HG02623 (cell line): ENCODE measurements around the gene VPS13D.

ENCODE experiments used
- ATAC-seq: cut with Tn5 transposase; IDR thresholded peaks from one replicate; pipeline ENCODE4 v1.9.1; 2021; ENCODE audit warnings: moderate library complexity; ENCODE audit not compliant: unreplicated experiment

The VPS13D gene

GRCh38 chr1:12333036-12333785 is 103.4 kb downstream of the VPS13D start:
- ATAC-seq: no peak

DNA sequence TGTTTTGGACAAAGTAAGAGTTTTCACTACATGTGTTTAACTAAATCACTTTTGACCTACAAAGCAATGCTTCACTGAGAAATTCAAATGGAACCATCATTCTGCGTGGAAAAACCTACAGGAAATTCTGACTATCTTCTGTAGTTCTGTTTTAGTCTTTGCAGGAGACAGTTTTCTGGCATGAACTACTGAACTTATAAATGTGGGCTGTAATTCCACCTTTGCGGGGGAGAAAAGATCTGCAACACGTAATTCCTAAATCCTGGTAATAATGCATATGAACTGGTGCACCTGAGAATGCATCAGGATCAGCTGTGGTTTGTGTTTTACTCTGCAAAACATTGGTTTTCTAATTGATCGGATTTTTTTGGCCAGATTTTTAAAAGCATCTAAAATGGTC is 106.0 kb downstream of the VPS13D start:
- no peak for ATAC-seq

DNA sequence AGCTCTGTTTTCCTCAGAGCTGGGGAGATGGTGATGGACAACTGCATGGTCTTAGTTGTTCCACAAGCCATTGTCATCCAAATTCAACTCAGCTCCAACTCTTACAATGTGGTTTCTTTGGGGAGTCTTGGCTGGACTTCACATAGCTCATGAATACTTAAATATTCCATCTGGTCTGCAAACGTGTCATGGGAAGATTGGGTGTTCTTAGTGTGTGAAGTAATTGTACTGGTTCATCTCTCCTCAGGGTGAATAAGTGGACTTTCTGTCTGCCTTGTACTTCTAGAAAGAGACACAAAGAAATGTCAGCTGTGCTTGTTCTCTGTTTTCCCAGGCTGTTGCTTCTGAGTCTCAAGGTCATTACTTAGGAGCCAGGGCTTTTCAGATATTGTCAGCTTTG is 106.6 kb downstream of the VPS13D start:
- no peak for ATAC-seq

- ATAC-seq: no peak
Observed at GRCh38 chr1:12338017-12338416, 108.2 kb downstream of the VPS13D start.

DNA sequence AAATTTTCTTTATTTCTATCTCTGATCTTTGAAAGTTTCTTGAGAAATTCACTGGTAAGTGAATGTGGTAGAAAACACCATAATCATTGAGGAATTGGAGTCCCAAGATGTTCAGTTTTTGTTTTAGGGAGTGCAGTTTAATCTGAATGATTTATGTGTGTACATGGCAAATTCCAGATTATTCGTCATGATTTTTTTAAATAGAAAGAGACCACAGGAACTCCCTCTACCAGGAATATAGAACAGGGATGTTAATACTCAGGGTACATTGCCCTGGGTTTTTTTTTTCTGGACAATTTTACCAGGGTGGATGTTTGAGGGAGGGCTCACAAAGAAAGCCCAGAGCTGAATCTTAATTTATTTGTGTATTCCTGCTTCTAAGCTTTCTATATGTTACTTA is 109.0 kb downstream of the VPS13D start:
- ATAC-seq: no peak

- ATAC-seq: no peak
Observed at GRCh38 chr1:12339396-12339795, 109.6 kb downstream of the VPS13D start.

DNA sequence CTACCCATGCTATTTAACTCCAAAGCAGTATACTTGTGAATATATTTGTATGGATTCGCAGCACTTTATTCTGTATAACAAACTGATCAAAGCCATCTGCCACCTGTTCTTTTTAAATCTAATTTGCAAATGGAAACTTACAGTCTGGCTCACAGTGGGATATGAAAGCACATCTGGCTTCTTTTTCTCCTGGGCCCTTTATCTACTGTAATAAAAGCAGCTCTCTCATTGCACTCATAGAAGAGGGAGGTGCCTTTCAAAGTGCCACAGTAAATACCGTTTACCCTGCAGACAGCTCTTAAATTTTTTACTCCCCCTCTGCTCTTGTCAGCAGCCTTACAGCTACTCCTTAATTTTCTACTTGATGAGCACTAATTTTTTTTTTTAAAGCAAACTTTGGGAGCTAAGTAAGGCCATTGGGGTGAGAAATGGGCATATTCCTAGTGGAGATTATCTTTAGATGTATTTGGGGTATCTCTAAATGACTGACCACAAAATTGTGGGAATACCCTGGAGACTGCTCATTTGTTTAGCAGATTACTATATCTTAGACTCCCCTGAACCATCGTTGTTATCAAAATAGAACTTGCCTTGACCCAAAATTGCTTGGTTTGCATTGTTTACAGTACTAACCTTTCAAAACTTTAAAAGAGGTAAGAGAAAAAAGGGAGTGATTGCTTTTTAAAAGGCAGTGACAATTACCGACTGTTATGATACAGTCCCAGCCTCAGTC is 110.1 kb downstream of the VPS13D start:
- no peak for ATAC-seq

DNA sequence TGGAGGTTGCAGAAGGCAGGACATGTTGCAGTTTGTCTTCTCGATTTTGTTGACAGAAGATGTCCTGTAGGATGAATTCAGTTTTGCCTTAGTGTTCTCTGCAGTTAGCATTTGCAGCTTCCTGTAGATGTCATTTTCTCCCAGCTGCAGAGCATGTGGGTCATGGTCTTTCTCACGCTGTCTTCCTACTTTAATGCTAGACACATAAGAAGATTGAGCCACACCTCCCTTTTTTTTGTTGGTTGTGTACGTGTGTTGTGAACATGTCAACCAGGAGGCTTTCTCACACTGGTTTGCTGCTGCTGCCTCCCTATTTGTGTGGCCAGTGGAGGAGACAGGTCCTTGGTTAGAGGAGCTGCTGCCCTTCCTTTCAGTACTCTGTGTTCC is 110.7 kb downstream of the VPS13D start:
- no peak for ATAC-seq

- ATAC-seq: no peak
Observed at GRCh38 chr1:12341667-12342066, 111.8 kb downstream of the VPS13D start.

GRCh38 chr1:12342401-12343003 is 112.7 kb downstream of the VPS13D start:
- ATAC-seq: no peak

DNA sequence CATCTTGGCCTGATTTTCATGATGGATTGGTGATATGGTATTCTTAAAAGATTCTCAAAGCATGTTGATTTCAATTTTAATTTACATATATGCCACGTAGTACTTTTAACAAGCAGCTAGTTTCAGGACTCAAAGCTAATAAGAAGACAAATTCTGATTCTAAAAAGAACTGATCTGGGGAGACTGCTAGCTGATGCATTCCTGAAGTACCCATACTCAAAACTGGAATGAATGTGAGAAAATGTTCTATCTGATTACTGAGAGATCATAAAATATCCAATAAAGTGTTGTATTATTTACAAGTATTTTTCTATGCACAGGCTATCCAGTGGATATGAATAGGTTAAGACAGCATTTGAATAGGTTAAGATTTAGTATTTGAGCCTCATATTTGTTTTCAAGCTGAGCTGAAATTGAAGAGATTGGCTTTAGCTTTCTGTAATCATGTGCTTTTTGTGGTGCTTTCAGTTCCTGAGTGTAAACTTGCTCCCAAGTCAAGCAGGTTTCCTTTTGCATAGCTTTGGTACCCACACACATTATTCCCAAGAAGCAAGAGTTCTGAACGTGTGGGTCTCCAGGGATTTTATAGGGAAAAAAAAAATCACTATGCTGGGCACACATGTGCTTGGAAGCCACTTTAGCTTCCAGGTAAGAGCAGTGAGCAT is 114.1 kb downstream of the VPS13D start:
- ATAC-seq: no peak

DNA sequence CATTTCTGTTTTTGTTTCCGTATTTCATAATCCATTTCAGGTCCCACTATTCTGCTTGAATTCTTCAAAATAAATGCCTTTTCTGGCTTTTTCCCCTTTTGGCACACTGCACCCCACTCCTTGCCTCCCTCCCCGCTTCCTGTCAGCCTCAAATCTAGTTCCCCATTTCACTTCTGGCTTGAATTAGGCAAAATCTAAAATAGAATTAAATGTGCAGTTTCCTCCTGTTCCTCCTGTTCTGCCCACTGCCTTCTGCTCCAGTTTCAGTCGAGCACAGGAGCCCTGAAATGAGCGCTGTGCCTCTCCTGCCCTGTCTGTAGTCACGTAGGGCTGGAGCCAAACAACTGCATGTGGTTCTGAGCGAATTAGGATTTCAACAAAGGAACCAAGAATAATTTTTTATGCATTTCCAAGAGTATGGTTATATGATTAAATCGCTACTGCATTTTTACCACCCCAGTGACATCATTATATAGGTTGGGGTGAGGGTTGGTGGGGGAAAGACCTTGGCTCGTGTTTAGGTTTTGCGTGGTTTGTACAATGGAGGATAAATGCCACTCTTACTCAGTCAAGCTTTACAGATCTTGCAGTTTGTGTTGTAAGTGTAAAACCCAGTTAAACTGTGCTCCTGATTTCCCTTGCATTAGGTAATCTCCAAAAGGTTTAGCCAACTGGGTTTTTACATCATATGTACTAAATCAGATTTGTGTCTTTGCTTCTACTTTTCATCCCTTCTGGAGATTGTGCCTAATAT is 114.9 kb downstream of the VPS13D start:
- ATAC-seq: no peak

- no peak for ATAC-seq
Observed at GRCh38 chr1:12345350-12346217, 115.8 kb downstream of the VPS13D start.

GRCh38 chr1:12346483-12347151 is 116.8 kb downstream of the VPS13D start:
- no peak for ATAC-seq

- ATAC-seq: no peak
Observed at GRCh38 chr1:12348113-12348512, 118.3 kb downstream of the VPS13D start.

DNA sequence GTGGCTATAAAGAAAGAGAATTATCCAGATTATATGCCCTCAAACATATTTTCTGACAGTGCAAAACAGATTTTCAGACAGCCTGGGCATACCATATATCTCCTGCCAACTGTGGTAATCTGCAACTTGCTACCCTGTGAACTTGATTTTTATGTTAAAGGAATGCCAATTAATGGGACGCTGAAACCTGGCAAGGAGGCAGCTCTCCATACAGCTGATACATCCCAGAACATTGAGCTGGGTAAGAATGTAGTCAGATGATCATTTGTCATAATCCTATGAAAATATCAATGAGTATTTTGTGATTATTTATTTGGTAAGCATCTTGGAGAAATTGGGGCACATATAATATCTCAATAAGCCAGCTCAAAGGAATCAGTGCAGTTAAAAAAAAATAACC is 124.2 kb downstream of the VPS13D start:
- ATAC-seq: no peak

DNA sequence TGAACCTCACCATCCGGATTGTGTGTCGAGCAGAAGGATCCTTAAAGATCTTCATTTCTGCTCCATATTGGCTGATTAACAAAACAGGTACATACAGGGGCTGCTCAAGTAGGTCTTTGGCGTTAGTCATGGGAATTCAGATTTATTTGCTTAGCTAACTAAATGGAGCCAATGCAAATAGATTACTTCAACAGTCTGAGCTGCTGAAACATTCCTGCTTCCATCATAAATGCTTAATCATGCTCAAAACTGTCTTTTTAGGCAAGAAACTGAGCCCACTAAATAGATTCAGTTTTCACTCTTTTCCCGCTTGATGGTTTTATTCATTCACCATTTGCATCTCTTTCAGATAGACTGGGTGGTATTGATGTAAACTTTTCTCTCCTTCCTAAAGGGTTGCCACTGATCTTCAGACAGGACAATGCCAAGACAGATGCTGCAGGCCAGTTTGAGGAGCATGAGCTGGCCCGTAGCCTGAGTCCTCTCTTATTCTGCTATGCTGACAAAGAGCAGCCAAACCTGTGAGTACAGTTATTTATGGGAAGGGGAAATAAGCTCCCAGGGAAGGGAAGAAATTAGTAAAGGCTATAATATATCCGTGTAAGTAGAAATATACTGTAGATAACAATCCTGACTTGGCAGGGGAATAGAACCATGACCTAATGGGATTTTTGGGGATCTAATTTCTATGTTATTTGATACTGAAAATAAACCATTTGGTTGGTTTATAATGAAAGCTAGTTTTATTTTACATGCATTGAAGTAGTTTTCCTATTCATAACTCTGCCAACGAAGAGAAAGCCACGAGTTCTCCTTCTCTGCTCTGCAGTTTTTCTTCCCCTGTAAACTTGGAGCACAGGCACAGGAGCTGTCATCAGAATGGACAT is 126.4 kb downstream of the VPS13D start:
- no peak for ATAC-seq

DNA sequence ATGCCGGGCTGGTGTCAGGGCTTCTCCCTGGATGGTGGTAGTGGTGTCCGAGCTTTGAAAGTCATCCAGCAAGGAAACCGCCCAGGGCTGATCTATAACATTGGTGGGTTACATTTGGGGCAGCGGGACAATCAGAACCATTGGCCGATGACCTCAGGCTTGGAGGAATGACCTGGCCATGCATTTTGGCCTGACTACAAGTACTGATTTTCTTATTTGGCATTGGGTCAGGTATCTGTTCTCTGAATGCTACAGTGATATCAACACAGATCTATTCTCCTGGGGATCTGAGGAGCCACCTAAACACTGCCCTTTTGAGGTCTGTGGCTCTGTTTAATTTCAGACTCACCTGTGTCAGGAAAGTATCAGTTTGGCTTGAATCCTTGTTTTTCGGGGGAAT is 128.7 kb downstream of the VPS13D start:
- no peak for ATAC-seq
